ENCODE results near the gene CFAP65. TPM values are rescaled to one million over a fixed set of nuclear protein-coding genes. Genes with fewer than 3 reads are reported as not detected.
A peak's percentile ranks its signal among the peaks of the same experiment; 100 is the strongest.

CFAP65 gene
- total RNA-seq, 4 donors from 2014 or later: not detected

DNA sequence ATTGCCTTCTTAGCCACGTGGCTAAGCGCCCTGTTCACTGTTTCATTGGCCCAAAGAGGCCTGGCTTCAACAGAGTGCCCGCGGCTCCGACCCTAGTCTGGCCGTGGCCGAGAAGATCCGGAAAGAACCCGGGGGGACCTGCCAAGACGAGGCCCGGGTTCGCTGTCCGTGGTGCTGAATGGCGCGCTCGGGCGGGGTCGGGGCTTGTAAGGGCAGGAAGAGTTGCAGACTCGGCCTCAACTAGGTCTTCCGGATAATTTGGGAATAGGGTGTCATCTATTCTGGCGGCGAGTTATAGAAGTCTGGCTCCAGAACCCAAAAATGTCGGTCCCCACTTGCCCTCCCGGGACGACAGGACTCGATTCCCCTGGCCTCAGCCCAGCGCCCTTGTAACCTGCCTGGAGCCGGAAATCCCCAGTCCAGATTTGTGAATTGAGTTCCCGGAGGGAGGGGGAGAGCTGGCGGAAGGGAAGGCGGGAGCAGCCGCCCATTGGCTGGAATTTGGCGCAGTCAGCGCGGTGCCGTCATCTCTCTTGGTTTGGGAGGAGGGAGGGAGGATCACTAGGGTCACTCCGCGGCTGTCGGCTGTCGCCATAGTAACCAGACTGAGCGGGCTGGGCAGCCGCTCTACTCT lies 78.3 kb downstream of the CFAP65 start:
- Histone ChIP-seq H3K4me1 (peaks cover 0 to 31% (median 5%) of the 10 kb centered on the region in 3 donors), H3K27me3 (peaks cover 98% of the 10 kb centered on the region), H3K27ac (no peak overlapping the region), H3K36me3 (no peaks in the 10 kb centered on the region), H3K4me3 (no peak overlapping the region), H3K9me3 (no peaks in the 10 kb centered on the region)
- WGBS, 2 donors (ENCODE audit: low coverage in 1 of 2): 0 to 3% methylated on average over 5 to 14 of the region's 42 CpGs
- ATAC-seq: no peak
- no peak for TF ChIP-seq POLR2A (IDR thresholded peaks at IDR 0.05)
- TF ChIP-seq, protein P1, sequence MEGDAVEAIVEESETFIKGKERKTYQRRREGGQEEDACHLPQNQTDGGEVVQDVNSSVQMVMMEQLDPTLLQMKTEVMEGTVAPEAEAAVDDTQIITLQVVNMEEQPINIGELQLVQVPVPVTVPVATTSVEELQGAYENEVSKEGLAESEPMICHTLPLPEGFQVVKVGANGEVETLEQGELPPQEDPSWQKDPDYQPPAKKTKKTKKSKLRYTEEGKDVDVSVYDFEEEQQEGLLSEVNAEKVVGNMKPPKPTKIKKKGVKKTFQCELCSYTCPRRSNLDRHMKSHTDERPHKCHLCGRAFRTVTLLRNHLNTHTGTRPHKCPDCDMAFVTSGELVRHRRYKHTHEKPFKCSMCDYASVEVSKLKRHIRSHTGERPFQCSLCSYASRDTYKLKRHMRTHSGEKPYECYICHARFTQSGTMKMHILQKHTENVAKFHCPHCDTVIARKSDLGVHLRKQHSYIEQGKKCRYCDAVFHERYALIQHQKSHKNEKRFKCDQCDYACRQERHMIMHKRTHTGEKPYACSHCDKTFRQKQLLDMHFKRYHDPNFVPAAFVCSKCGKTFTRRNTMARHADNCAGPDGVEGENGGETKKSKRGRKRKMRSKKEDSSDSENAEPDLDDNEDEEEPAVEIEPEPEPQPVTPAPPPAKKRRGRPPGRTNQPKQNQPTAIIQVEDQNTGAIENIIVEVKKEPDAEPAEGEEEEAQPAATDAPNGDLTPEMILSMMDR (IDR thresholded peaks at IDR 0.05): no peak
- no peak for TF ChIP-seq EP300 (IDR thresholded peaks at IDR 0.05)
- TF ChIP-seq POLR2AphosphoS5 (IDR thresholded peaks at IDR 0.05): no peak

DNA sequence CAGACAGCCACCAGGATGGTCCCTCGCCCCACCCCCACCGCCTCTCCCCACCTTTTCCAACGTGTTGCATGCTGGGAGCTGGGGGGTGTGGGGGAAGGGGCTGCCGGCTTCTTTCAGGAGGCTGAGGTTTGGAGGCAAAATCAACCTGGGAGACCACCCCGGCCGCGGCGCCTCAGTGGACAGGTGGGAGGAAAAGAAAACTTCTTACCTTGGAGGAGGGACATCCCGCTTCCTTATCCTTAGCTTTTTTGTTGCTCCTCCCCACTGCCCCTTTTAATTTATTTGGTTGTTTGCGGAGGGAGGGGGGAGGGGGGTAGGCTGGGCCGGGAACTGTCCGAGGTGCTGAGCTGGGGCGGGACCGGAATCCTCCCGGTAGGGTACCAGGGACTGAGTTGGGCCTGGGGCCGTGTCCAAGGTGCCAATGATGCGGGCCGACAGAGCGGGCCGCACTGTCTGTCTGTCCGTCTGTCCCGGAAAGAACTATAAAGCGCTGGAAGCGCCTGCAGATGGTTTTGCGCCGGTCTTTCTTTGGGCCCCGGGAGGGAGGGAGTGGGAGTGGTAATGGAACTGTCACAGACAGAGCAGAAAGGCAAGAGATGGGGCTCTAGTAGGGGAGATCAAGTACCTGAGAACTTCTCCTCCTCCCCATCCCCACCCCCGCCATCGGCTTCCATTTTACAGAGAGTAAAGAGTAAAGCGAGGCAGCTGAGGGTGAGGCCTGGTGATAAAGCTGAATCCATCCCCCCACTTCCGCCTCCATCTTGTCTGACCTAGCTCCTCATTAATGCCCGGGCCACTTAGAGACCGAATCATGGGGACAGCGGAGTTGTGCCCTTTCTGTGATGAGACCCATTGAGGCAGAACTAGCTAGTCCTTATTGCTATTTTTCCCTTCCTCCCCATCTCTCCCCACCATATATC lies 79.4 kb downstream of the CFAP65 start:
- TF ChIP-seq EP300 (IDR thresholded peaks at IDR 0.05): no peak
- TF ChIP-seq POLR2AphosphoS5 (IDR thresholded peaks at IDR 0.05): no peak
- no peak for TF ChIP-seq POLR2A (IDR thresholded peaks at IDR 0.05)
- TF ChIP-seq, protein P1 (IDR thresholded peaks at IDR 0.05): no peak
- H3K27ac ChIP-seq: no peak overlapping the region
- no peaks in the 10 kb centered on the region for H3K9me3 ChIP-seq
- H3K27me3 ChIP-seq: peaks cover 98% of the 10 kb centered on the region
- 24 to 25% methylated on average over 2 to 12 of the region's 34 CpGs for WGBS, 2 donors (ENCODE audit: low coverage in 1 of 2)
- ATAC-seq: no peak
- peaks cover 0 to 31% (median 5%) of the 10 kb centered on the region in 3 donors for H3K4me1 ChIP-seq
- no peak overlapping the region for H3K4me3 ChIP-seq
- H3K36me3 ChIP-seq: no peaks in the 10 kb centered on the region

DNA sequence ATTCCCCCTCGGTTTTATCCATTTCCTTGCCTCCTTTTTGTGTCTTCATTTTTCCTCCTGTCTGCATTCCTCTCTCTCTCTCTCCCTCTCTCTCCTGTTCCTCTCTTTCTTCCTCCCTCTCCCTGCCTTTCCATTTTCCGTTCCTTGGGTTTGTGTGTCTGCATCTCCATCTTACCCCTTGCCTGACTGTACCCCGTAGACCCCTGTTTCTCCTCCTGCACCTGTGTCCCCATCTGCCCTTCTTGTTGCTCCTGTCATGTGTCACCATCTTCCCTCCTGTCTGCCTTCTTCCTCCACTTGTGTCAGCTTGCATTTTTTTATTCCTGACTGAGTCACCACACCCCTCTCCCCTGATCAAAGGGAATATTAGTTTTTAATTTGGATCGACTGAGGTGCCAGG lies 80.1 kb downstream of the CFAP65 start:
- no peak for ATAC-seq
- no peaks in the 10 kb centered on the region for H3K36me3 ChIP-seq
- peaks cover 100% of the 10 kb centered on the region for H3K27me3 ChIP-seq
- no peak overlapping the region for H3K27ac ChIP-seq
- H3K4me3 ChIP-seq: no peak overlapping the region
- WGBS, 2 donors (ENCODE audit: low coverage in 1 of 2): 0 to 2% methylated on average over 3 to 4 of the region's 4 CpGs
- H3K4me1 ChIP-seq: peaks cover 0 to 31% (median 5%) of the 10 kb centered on the region in 3 donors
- TF ChIP-seq POLR2AphosphoS5 (IDR thresholded peaks at IDR 0.05) (no peak), EP300 (IDR thresholded peaks at IDR 0.05) (no peak), POLR2A (IDR thresholded peaks at IDR 0.05) (no peak)
- TF ChIP-seq, protein P1 (IDR thresholded peaks at IDR 0.05): no peak
- no peaks in the 10 kb centered on the region for H3K9me3 ChIP-seq

DNA sequence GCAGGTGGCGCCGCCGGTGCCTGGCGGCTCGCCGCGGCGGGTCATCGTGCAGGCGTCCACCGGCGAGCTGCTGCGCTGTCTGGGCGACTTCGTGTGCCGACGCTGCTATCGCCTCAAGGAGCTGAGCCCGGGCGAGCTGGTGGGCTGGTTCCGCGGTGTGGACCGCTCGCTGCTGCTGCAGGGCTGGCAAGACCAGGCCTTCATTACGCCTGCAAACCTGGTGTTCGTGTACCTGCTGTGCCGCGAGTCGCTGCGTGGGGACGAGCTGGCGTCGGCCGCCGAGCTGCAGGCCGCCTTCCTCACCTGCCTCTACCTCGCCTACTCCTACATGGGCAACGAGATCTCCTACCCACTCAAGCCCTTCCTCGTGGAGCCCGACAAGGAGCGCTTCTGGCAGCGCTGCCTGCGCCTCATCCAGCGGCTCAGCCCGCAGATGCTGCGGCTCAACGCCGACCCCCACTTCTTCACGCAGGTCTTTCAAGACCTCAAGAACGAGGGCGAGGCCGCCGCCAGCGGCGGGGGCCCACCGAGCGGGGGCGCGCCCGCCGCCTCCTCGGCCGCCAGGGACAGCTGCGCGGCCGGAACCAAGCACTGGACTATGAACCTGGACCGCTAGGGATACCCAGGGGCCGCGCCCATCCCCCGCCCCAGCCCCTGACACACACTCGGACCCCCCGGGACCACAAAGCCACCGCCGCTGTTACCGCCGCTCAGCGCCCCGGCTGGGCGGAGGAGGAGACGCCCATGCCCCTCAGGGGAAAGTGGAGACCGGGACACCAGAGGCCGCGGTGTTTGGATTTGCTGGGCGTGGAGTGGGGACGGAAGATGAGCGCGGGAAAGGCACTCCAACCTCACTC lies 80.8 kb downstream of the CFAP65 start:
- Histone ChIP-seq H3K27ac (no peak overlapping the region), H3K4me1 (peaks cover 0 to 31% (median 5%) of the 10 kb centered on the region in 3 donors), H3K27me3 (peaks cover 100% of the 10 kb centered on the region), H3K36me3 (no peaks in the 10 kb centered on the region), H3K9me3 (no peaks in the 10 kb centered on the region), H3K4me3 (peak overlapping the region in 1 of 2 donors; percentile 48)
- ATAC-seq: no peak
- no peak for TF ChIP-seq POLR2AphosphoS5 (IDR thresholded peaks at IDR 0.05)
- no peak for TF ChIP-seq EP300 (IDR thresholded peaks at IDR 0.05)
- WGBS, 2 donors (ENCODE audit: low coverage in 1 of 2): 4% methylated on average over 18 of the region's 87 CpGs; no CpG with 5 or more reads in 1 of the 2 donors

Measured in gastroesophageal sphincter (tissue), 4 donors.